Motor neuron (in vitro differentiated cells): Measurements from ENCODE around the gene NEUROD1. TPM values are rescaled to one million over a fixed set of nuclear protein-coding genes. Genes with fewer than 3 reads are reported as not detected.

Experiments
- ATAC-seq, 8 experiments: fragments of 200-7000 bp; cut with Tn5 transposase; replicated peaks in 6 of 8; 2 replicates each; pipeline ENCODE4 v1.8.0; 2021; ENCODE audit warnings: mild to moderate bottlenecking in 8 of 8, moderate library complexity in 8 of 8
- H3K27ac ChIP-seq, 2 donors: fragments of 250-450 bp; sonication (Bioruptor Pico); 2 replicates each; pipeline ENCODE4 v1.9.0; 2021; ENCODE audit warnings: antibody characterized with exemption in 2 of 2, mild to moderate bottlenecking in 2 of 2, moderate library complexity in 1 of 2
- H3K4me1 ChIP-seq, 2 donors: fragments of 250-450 bp; sonication (Bioruptor Pico); replicated peaks in 1 of 2; 2 replicates each; pipeline ENCODE4 v1.6.1; 2021; ENCODE audit warnings: antibody characterized with exemption in 2 of 2, mild to moderate bottlenecking in 2 of 2, moderate library complexity in 1 of 2
- H3K4me3 ChIP-seq, 5 donors: fragments of 250-450 bp; sonication (Bioruptor Pico); 2 replicates each; pipeline ENCODE4 v1.9.0; 2021; ENCODE audit warnings: antibody characterized with exemption in 5 of 5, mild to moderate bottlenecking in 5 of 5, moderate library complexity in 4 of 5
- WGBS, 10 experiments: fragments of 450-650 bp; shearing (Covaris generic); methylation state at CpG; one replicate each; pipeline ENCODE4 v1.0.0; 2022; 5-methylcytosine and 5-hydroxymethylcytosine counted together
- in situ Hi-C, 9 experiments: fragments of 400-800 bp; cut with MboI; loops; one replicate each; pipeline ENCODE4 v1.15.0; 2021; ENCODE audit warnings: low sequenced_read_pairs in 9 of 9, low pct_unique_long_range_greater_than_20kb in 2 of 9; ENCODE audit not compliant: unreplicated experiment in 9 of 9
- total RNA-seq, 8 experiments: library from RNA; unstranded; fragments of 300-600 nt; gene quantifications; 2 replicates each; pipeline versions ENCODE4 v1.2.3 to v1.2.4, GENCODE V29; 2022

Gene NEUROD1
- total RNA-seq, 8 experiments from 2014 or later: 0.21 to 59.0 (median 3.3) TPM; not detected in 1

DNA sequence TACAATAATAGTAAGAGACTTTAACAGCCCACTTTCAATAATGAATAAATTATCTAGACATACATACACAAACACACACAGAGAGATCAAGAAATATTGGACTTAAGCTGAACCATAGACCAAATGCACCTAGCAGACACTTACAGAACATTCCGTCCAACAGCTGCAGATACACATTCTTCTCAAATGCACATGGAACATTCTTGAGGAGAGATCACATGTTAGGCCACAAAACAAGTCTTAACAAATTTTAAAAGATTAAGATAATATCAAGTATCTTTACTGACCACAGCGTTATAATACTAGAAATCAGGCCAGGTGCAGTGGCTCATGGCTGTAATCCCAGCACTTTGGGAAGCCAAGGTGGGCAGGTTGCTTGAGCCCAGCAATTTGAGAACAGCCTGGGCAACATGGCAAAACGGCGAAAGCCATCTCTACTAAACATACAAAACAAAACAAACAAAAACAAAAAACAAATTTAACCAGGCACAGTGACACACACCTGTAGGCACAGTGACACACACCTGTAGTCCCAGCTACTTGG is 30.8 kb downstream of the NEUROD1 start:
- WGBS, 10 experiments: 40 to 100% (median 82%) methylated on average over 1 to 4 of the region's 4 CpGs; no CpG with 5 or more reads in 2 of the 10 experiments
- in situ Hi-C loops: no loop called here
- H3K4me3 ChIP-seq: no peak overlapping the region
- no peaks in the 10 kb centered on the region for H3K4me1 ChIP-seq
- ATAC-seq: no peak
- H3K27ac ChIP-seq: no peak overlapping the region

DNA sequence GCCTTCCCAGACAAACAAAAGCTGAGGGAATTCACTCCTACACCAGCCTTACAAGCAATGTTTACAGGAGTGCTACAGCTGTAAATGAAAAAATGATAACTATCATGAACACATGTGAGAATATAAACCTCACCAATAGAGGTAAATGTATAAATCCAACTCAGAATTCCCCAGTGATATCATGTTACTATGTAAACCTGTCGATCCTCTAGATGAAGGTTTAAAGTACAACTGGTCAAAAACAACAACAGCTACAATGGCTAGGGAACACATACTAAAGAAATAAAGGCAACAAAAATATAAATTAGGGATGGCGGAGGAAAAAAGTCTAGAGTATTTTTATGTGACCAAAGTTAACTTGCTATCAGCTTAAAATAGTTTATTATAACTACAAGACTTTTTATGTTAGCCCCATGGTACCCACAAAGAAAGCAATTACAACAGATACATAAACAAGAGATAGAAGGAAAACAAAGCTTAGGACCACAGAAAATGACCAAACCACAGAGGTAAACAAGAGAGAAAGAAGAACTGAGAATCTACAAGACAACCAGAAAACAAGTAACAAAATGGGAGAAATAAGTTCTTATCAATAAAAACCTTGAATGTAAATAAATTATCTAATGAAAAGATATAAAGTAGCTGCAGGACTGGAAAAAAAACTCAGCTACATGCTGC is 31.7 kb downstream of the NEUROD1 start:
- in situ Hi-C loops: no loop called here
- ATAC-seq: no peak
- H3K27ac ChIP-seq: no peak overlapping the region
- no peak overlapping the region for H3K4me3 ChIP-seq
- WGBS, 10 experiments: 39 to 100% (median 77%) methylated on average over 1 to 2 of the region's 2 CpGs
- no peaks in the 10 kb centered on the region for H3K4me1 ChIP-seq

DNA sequence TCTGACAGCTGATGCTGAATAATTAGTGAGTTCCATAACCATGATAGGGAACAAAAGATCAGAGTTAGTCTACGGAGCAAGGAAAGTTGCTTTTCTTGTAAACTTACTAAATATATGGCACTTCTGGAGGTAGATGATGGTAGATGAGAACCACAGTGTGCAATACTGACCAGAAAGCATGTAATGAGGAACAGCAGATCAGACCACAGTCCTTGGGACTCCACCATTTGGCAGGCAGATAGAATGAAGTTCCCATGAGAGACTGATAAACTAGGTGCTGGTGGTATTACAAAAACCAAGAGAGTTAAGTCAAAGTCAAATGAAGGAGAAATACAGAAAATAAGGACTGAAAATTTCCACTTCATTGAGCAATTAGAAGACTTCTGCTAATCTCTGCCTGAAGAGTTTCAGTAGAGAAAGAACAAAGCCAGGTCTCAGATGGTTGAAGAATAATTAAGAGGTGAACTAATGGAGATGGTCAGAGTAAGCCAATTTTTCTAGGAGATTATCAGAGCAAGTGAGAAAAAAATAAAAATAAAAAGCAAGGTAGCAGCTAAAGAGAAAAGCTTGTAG is 33.8 kb downstream of the NEUROD1 start:
- no peak for ATAC-seq
- in situ Hi-C loops: no loop called here
- H3K4me3 ChIP-seq: no peak overlapping the region
- 29 to 100% (median 88%) methylated on average over 1 of the region's 1 CpG; no CpG with 5 or more reads in 2 of the 10 experiments for whole genome bisulfite sequencing, 10 experiments
- peaks cover 0 to 7% of the 10 kb centered on the region in 2 donors for H3K4me1 ChIP-seq
- H3K27ac ChIP-seq: no peak overlapping the region

DNA sequence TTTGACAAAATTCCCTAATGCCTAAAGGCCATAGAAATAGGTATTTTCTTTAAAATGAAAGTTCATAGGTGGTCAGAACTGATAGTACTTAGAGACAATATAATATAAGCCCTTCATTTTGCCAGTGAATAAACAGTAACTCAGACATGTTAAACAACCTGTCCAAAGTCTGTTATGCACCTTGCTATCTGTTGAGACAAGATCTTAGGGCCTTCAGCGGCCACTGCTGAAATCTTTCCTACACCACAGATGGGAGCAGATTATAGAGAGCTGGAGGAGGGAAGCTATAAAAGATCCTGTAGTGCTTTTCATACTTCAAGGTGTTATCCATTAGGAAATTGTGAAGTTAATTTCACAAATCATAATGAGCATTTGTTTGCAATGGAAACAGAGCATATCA is 37.2 kb downstream of the NEUROD1 start:
- WGBS, 10 experiments: 0 to 100% (median 33%) methylated on average over 1 of the region's 1 CpG; no CpG with 5 or more reads in 4 of the 10 experiments
- ATAC-seq: no peak
- Histone ChIP-seq H3K27ac (no peak overlapping the region), H3K4me3 (no peak overlapping the region), H3K4me1 (peaks cover 0 to 7% of the 10 kb centered on the region in 2 donors)
- in situ Hi-C loops: no loop called here

DNA sequence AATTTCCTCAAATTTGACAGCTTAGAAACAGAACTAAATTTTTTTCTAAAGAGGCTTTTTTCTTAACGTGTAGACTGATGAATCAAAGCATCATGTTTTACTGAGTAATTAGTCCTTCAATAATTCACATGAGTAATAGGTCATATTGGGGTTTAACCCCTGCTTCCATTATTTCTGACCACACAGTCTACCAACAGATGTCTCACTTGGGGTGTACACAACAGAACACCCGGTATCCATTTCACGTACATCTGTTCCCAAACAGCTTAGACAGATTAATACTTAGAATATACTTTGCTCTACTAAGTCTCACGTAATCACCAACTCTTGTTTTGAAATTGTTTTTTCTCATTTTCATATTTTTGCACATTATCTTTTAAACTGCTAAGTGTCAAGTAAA is 38.2 kb downstream of the NEUROD1 start:
- in situ Hi-C loops: no loop called here
- peaks cover 0 to 7% of the 10 kb centered on the region in 2 donors for H3K4me1 ChIP-seq
- no peak for ATAC-seq
- H3K4me3 ChIP-seq: no peak overlapping the region
- 0 to 95% (median 77%) methylated on average over 1 to 4 of the region's 4 CpGs for WGBS, 10 experiments
- H3K27ac ChIP-seq: no peak overlapping the region

DNA sequence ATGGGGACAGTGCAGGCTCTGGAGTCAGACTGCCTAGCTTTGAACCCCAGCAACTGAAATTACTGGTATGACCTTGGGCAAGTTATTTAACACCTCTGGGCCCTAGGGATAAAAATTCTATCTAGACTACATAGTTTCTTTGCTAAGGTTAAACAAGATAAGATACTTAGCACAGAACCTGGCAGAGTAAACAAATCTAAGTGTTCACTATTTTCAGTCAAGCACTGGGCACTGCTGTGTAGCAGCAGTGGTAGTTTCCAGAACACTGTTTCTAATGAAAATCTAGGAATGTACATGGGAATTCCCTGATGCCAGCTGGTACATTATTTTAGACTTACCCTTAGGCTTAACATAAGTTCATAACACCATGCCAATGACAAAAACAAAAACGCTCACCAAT is 40.6 kb downstream of the NEUROD1 start:
- peaks cover 0 to 7% of the 10 kb centered on the region in 2 donors for H3K4me1 ChIP-seq
- ATAC-seq: no peak
- H3K27ac ChIP-seq: no peak overlapping the region
- WGBS, 10 experiments: 0 to 38% (median 0%) methylated on average over 1 of the region's 1 CpG; no CpG with 5 or more reads in 3 of the 10 experiments
- H3K4me3 ChIP-seq: no peak overlapping the region
- in situ Hi-C loops: no loop called here

DNA sequence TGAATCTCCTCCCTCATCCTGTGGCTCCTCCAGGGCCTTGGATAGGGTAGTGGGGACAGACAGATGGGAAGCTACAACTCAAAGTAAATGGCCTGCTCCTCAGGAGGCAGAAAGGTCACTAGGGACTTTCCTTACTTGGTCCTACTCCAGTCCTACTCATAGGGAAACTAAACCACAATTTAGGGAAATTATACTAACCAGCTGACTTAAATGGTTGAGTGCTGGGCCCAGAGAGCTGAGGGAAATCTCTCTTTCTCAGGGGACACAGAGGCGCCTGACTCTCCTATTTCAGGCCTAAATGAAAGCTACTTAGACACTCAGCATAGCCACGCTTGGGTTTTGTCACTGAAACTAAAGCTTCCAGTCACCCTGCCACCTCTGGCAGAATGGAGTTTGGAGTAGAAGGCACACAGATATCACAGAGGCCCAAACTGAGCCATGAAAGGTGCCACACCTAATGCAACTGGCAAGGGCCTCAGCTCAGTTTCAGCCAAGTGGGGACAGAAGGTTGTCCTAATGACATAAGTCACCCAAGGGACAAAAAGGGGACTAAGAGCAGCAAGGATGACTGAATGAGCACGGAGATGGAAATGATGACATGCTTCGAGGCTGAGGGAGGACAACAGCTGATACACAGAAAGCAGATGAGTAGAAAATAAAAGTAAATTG is 47.5 kb downstream of the NEUROD1 start:
- 0 to 100% (median 80%) methylated on average over 1 to 4 of the region's 4 CpGs; no CpG with 5 or more reads in 1 of the 10 experiments for WGBS, 10 experiments
- ATAC-seq: no peak
- no peak overlapping the region for H3K27ac ChIP-seq
- in situ Hi-C loops: no loop called here
- no peaks in the 10 kb centered on the region for H3K4me1 ChIP-seq
- no peak overlapping the region for H3K4me3 ChIP-seq

DNA sequence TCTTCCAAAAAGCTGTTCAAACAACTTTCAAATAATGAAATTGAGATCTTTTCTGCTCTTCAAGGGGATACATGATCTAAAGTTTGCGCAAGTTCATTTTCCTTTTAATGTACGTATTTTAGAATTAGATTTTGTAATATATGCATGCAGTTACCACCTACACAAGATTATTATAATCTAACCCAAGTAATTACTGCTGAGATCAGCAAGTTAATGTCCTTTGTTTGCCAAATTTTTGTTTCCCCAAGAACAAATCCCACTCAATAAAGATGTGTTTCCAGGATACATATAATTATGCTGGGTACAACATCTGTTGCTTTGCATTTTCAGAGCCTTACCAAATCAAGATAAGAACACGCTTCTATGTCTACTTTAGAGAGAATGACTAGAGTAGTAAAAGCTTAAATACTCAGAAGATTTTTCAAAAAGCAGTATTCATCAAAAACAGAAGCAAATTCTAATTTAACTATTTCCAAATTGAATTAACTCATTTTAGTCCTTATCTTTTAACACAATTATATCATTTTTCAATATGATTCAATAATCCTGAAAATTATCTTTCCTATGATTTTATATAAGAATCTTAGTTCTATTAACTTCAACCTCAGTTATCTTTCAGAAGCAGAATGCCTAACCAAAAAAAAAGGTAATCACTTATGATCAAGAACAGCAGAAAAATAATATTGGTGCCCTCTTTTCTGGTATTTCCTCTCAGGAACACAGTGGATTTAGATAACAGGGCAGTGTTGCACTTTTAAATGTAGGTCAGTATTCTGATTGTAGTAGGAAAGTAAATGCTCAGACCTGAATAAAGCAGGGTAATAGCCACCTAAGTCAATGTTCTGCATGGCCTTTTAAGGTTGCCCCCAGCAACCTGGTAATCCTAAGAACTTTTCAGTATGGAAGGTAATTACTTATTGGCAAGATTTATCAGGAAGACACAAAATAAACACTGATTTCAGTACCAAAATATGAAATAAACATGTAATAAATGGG is 51.4 kb downstream of the NEUROD1 start:
- no peak for ATAC-seq
- H3K4me3 ChIP-seq: no peak overlapping the region
- no peaks in the 10 kb centered on the region for H3K4me1 ChIP-seq
- 40 to 100% (median 90%) methylated on average over 2 to 3 of the region's 3 CpGs for WGBS, 10 experiments
- in situ Hi-C loops: no loop called here
- no peak overlapping the region for H3K27ac ChIP-seq

DNA sequence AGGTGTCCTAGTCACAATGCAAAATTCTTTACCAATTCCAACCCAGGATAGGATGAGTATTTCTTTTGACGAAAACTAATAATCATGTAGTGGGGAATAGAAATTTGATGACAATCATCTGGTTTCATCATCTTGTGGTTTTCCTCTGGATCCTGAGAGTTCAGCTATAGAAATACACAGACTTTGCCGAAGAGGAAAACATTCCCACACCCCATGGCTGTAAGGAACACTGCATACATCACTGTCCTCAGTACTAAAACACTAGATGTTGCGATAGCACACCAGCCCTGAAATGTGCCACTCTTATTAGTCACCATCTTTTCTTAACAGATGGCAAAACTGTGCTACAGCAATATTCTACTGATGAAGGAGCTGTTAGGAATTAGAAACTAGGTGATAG is 52.8 kb downstream of the NEUROD1 start:
- H3K4me1 ChIP-seq: no peaks in the 10 kb centered on the region
- in situ Hi-C loops: no loop called here
- no peak overlapping the region for H3K4me3 ChIP-seq
- no peak for ATAC-seq
- WGBS, 10 experiments: 8 to 100% (median 90%) methylated on average over 1 to 3 of the region's 3 CpGs
- H3K27ac ChIP-seq: no peak overlapping the region

DNA sequence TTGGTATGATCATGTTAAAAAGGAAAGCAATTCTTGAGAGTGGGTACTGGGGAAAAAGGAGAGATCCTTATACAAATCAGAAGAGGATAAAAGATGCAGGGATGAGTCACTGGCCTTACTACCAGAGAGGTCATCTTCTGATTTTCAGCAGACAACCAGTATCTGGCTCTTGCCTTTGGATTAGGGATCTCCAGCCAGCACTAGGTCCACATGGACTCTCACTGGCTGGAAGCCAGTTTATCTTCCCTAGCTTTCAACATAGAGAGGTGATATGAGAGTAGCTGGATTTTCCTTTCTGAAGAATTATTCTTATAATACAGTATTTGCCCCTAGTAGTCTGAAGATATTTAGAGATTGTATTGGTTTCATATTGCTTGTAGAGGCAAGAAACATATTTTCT is 53.6 kb downstream of the NEUROD1 start:
- no peak for ATAC-seq
- in situ Hi-C loops: no loop called here
- H3K27ac ChIP-seq: no peak overlapping the region
- peaks cover 0 to 5% of the 10 kb centered on the region in 2 donors for H3K4me1 ChIP-seq
- H3K4me3 ChIP-seq: no peak overlapping the region
